Trophoblast cell (in vitro differentiated cells and primary cell): ENCODE measurements around the gene RASGEF1C.

Source experiments
- DNase-seq, 2 donors: peaks; one replicate each; pipeline ENCODE4 v3.0.0-alpha.2; 2016
- H2AFZ ChIP-seq: 2 replicates; pipeline ENCODE4 v1.6.1; 2013; ENCODE audit warnings: low read length, moderate library complexity, mild to moderate bottlenecking; ENCODE audit not compliant: insufficient read depth, poor library complexity
- H2AK5ac ChIP-seq: 2 replicates; pipeline ENCODE4 v1.6.1; 2013; ENCODE audit warnings: mild to moderate bottlenecking, low read length
- H2BK120ac ChIP-seq: 2 replicates; pipeline ENCODE4 v1.6.1; 2013; ENCODE audit warnings: low read length, mild to moderate bottlenecking, moderate library complexity; ENCODE audit not compliant: insufficient read depth, poor library complexity
- H2BK12ac ChIP-seq: 2 replicates; pipeline ENCODE4 v1.6.1; 2013; ENCODE audit warnings: mild to moderate bottlenecking, low read length, moderate library complexity
- H2BK5ac ChIP-seq: 2 replicates; pipeline ENCODE4 v1.6.1; 2013; ENCODE audit warnings: low read length, low read depth, moderate library complexity, mild to moderate bottlenecking; ENCODE audit not compliant: poor library complexity
- H3K14ac ChIP-seq: 2 replicates; pipeline ENCODE4 v1.6.1; 2013; ENCODE audit warnings: mild to moderate bottlenecking, low read length
- H3K18ac ChIP-seq: 2 replicates; pipeline ENCODE4 v1.6.1; 2013; ENCODE audit warnings: mild to moderate bottlenecking, low read length
- H3K23ac ChIP-seq: 2 replicates; pipeline ENCODE4 v1.6.1; 2013; ENCODE audit warnings: low read length
- H3K27ac ChIP-seq: 2 replicates; pipeline ENCODE4 v1.5.1; 2013; ENCODE audit warnings: low read depth, mild to moderate bottlenecking, inconsistent platforms, low read length, moderate library complexity
- H3K27me3 ChIP-seq: 2 replicates; pipeline ENCODE4 v1.6.1; 2013; ENCODE audit warnings: inconsistent platforms, mild to moderate bottlenecking, low read length, moderate library complexity; ENCODE audit not compliant: insufficient read depth
- H3K36me3 ChIP-seq, 2 experiments: 1 replicate in 1 of 2; 2 replicates in 1 of 2; pipeline ENCODE4 v1.6.1; 2013; ENCODE audit warnings: low read length in 2 of 2, mild to moderate bottlenecking in 2 of 2, moderate library complexity in 1 of 2; ENCODE audit not compliant: insufficient read depth in 2 of 2, control insufficient read depth in 1 of 2
- H3K4ac ChIP-seq: 2 replicates; pipeline ENCODE4 v1.6.1; 2013; ENCODE audit warnings: low read depth, mild to moderate bottlenecking, low read length, moderate library complexity
- H3K4me1 ChIP-seq, 2 experiments: 1 replicate in 1 of 2; 2 replicates in 1 of 2; pipeline ENCODE4 v1.6.1; 2013; ENCODE audit warnings: low read length in 2 of 2, mild to moderate bottlenecking in 2 of 2, moderate library complexity in 1 of 2; ENCODE audit not compliant: insufficient read depth in 2 of 2, control insufficient read depth in 1 of 2
- H3K4me2 ChIP-seq: 2 replicates; pipeline ENCODE4 v1.6.1; 2013; ENCODE audit warnings: inconsistent platforms, mild to moderate bottlenecking, low read length, moderate library complexity
- H3K4me3 ChIP-seq: 2 replicates; pipeline ENCODE4 v1.5.1; 2013; ENCODE audit warnings: mild to moderate bottlenecking, low read depth, low read length, inconsistent platforms
- H3K79me1 ChIP-seq: one replicate; pipeline ENCODE4 v1.6.1; 2013; ENCODE audit warnings: low read length
- H3K79me2 ChIP-seq: 2 replicates; pipeline ENCODE4 v1.6.1; 2013; ENCODE audit warnings: low read length, mild to moderate bottlenecking; ENCODE audit not compliant: control insufficient read depth, insufficient read depth, poor library complexity
- H3K9ac ChIP-seq: 2 replicates; pipeline ENCODE4 v1.6.1; 2013; ENCODE audit warnings: mild to moderate bottlenecking, low read length
- H3K9me3 ChIP-seq: 2 replicates; pipeline ENCODE4 v1.6.1; 2013; ENCODE audit warnings: low read depth, mild to moderate bottlenecking, control low read depth, inconsistent platforms, low read length; ENCODE audit not compliant: insufficient read depth
- H4K12ac ChIP-seq: 2 replicates; pipeline ENCODE4 v1.6.1; 2013; ENCODE audit warnings: low read depth, mild to moderate bottlenecking, low read length, moderate library complexity
- H4K8ac ChIP-seq: 2 replicates; pipeline ENCODE4 v1.6.1; 2013; ENCODE audit warnings: low read depth, mild to moderate bottlenecking, low read length, moderate library complexity
- H4K91ac ChIP-seq: one replicate; pipeline ENCODE4 v1.6.1; 2013; ENCODE audit warnings: low read depth, mild to moderate bottlenecking, low read length, moderate library complexity
- WGBS: extraction: QIAGEN DNeasy Blood & Tissue Kit; methylation state at CpG from one replicate; pipeline ENCODE4 v1.1.7; 2013; ENCODE audit warnings: missing lambda C conversion rate; ENCODE audit not compliant: insufficient read length, insufficient coverage; ENCODE audit errors: extremely low coverage; 5-methylcytosine and 5-hydroxymethylcytosine counted together

Gene RASGEF1C

GRCh38 chr5:180160789-180161188 lies 48.2 kb downstream of the RASGEF1C start:
- Histone ChIP-seq H4K8ac (no peak overlapping the region), H2BK5ac (no peak overlapping the region), H4K12ac (no peak overlapping the region), H3K36me3 (no peaks in the 10 kb centered on the region), H3K9me3 (no peaks in the 10 kb centered on the region), H3K4me3 (no peak overlapping the region), H2BK12ac (no peak overlapping the region), H3K79me2 (no peaks in the 10 kb centered on the region), H2BK120ac (no peak overlapping the region), H3K23ac (no peak overlapping the region), H3K4me1 (no peaks in the 10 kb centered on the region), H3K18ac (no peak overlapping the region), H2AK5ac (no peak overlapping the region), H4K91ac (no peak overlapping the region), H3K14ac (no peak overlapping the region), H3K4ac (no peak overlapping the region), H3K27me3 (no peaks in the 10 kb centered on the region), H3K27ac (no peak overlapping the region), H3K9ac (no peak overlapping the region), H2AFZ (no peak overlapping the region), H3K79me1 (no peaks in the 10 kb centered on the region), H3K4me2 (no peak overlapping the region)
- no peak for DNase-seq
- WGBS: no CpG with 5 or more reads among the region's 9 CpGs

- Histone ChIP-seq H3K14ac (no peak overlapping the region), H3K36me3 (no peaks in the 10 kb centered on the region), H3K79me1 (no peaks in the 10 kb centered on the region), H3K9me3 (no peaks in the 10 kb centered on the region), H2BK5ac (no peak overlapping the region), H3K4me1 (no peaks in the 10 kb centered on the region), H3K79me2 (no peaks in the 10 kb centered on the region), H3K23ac (no peak overlapping the region), H2AFZ (no peak overlapping the region), H2AK5ac (no peak overlapping the region), H3K4me3 (no peak overlapping the region), H4K91ac (no peak overlapping the region), H3K9ac (no peak overlapping the region), H3K18ac (no peak overlapping the region), H2BK12ac (no peak overlapping the region), H2BK120ac (no peak overlapping the region), H4K12ac (no peak overlapping the region), H3K27me3 (no peaks in the 10 kb centered on the region), H3K4ac (no peak overlapping the region), H4K8ac (no peak overlapping the region), H3K27ac (no peak overlapping the region), H3K4me2 (no peak overlapping the region)
- no peak for DNase-seq
- WGBS: no CpG with 5 or more reads among the region's 6 CpGs
Observed at GRCh38 chr5:180160215-180160614, 48.8 kb downstream of the RASGEF1C start.

GRCh38 chr5:180159756-180160155 lies 49.3 kb downstream of the RASGEF1C start:
- no peaks in the 10 kb centered on the region for H3K36me3 ChIP-seq
- no CpG with 5 or more reads among the region's 8 CpGs for WGBS
- H3K14ac ChIP-seq: no peak overlapping the region
- H4K91ac ChIP-seq: no peak overlapping the region
- H3K9me3 ChIP-seq: no peaks in the 10 kb centered on the region
- no peak overlapping the region for H3K27ac ChIP-seq
- DNase-seq: peak in 1 of 2 donors; percentile 62
- no peak overlapping the region for H3K4me2 ChIP-seq
- no peaks in the 10 kb centered on the region for H3K27me3 ChIP-seq
- no peak overlapping the region for H3K23ac ChIP-seq
- no peak overlapping the region for H3K4me3 ChIP-seq
- H3K4me1 ChIP-seq: no peaks in the 10 kb centered on the region
- no peak overlapping the region for H3K9ac ChIP-seq
- H3K4ac ChIP-seq: no peak overlapping the region
- no peak overlapping the region for H2AFZ ChIP-seq
- H2AK5ac ChIP-seq: no peak overlapping the region
- H3K79me2 ChIP-seq: no peaks in the 10 kb centered on the region
- H2BK120ac ChIP-seq: no peak overlapping the region
- no peak overlapping the region for H4K8ac ChIP-seq
- H4K12ac ChIP-seq: no peak overlapping the region
- no peak overlapping the region for H3K18ac ChIP-seq
- H3K79me1 ChIP-seq: no peaks in the 10 kb centered on the region
- H2BK12ac ChIP-seq: no peak overlapping the region
- no peak overlapping the region for H2BK5ac ChIP-seq

- no peak overlapping the region for H3K23ac ChIP-seq
- no peaks in the 10 kb centered on the region for H3K79me2 ChIP-seq
- no peak overlapping the region for H2BK120ac ChIP-seq
- H3K14ac ChIP-seq: no peak overlapping the region
- WGBS: no CpG with 5 or more reads among the region's 6 CpGs
- H3K36me3 ChIP-seq: no peaks in the 10 kb centered on the region
- H3K18ac ChIP-seq: no peak overlapping the region
- no peak overlapping the region for H3K4me2 ChIP-seq
- no peak overlapping the region for H4K12ac ChIP-seq
- no peak overlapping the region for H3K9ac ChIP-seq
- no peak overlapping the region for H2BK12ac ChIP-seq
- DNase-seq: no peak
- no peaks in the 10 kb centered on the region for H3K27me3 ChIP-seq
- no peak overlapping the region for H2AFZ ChIP-seq
- H4K8ac ChIP-seq: no peak overlapping the region
- H3K4me1 ChIP-seq: no peaks in the 10 kb centered on the region
- no peak overlapping the region for H3K4me3 ChIP-seq
- no peaks in the 10 kb centered on the region for H3K9me3 ChIP-seq
- H3K4ac ChIP-seq: no peak overlapping the region
- H4K91ac ChIP-seq: no peak overlapping the region
- H2AK5ac ChIP-seq: no peak overlapping the region
- no peak overlapping the region for H2BK5ac ChIP-seq
- no peak overlapping the region for H3K27ac ChIP-seq
- no peaks in the 10 kb centered on the region for H3K79me1 ChIP-seq
Observed at GRCh38 chr5:180157866-180158265, 51.1 kb downstream of the RASGEF1C start.
